Right lobe of liver (tissue), 6 donors: Measurements from ENCODE around the gene MYRIP. TPM values are rescaled to one million over a fixed set of nuclear protein-coding genes. Genes with fewer than 3 reads are reported as not detected.

Source experiments
- ATAC-seq, 4 donors: fragments of 200-7000 bp; cut with Tn5 transposase; one replicate each; pipeline ENCODE4 v1.9.1; 2020; ENCODE audit warnings: mild to moderate bottlenecking in 4 of 4, moderate library complexity in 4 of 4
- DNase-seq, 3 donors: peaks; one replicate each; pipeline ENCODE4 v3.0.0-alpha.2; 2020
- H3K27ac ChIP-seq, 3 donors: fragments of 200-600 bp; one replicate each; pipeline ENCODE4 v1.8.0; 2022
- H3K27me3 ChIP-seq, 2 donors: fragments of 200-600 bp; one replicate each; pipeline ENCODE4 v1.8.0; 2022
- H3K36me3 ChIP-seq, 4 donors: fragments of 200-600 bp; sonication (generic) in 1 of 4; one replicate each; pipeline versions ENCODE4 v1.5.1 to v1.8.0; 2017 to 2022; ENCODE audit warnings: control low read depth in 1 of 4
- H3K4me1 ChIP-seq, 4 donors: fragments of 200-600 bp; sonication (generic) in 1 of 4; one replicate each; pipeline versions ENCODE4 v1.5.1 to v1.8.0; 2017 to 2022; ENCODE audit warnings: control low read depth in 1 of 4
- H3K4me3 ChIP-seq, 3 donors: fragments of 200-600 bp; one replicate each; pipeline ENCODE4 v1.8.0; 2022
- H3K9me3 ChIP-seq, 4 donors: fragments of 200-600 bp; sonication (generic) in 1 of 4; one replicate each; pipeline versions ENCODE4 v1.5.1 to v1.8.0; 2017 to 2022; ENCODE audit warnings: control low read depth in 1 of 4
- CTCF ChIP-seq, 4 donors: fragments of 200-600 bp in 3 of 4; fragments of 450-650 bp in 1 of 4; IDR thresholded peaks; one replicate each; pipeline versions ENCODE4 v1.5.1 to v1.8.0; 2016 to 2022; ENCODE audit warnings: antibody characterized with exemption in 4 of 4, mild to moderate bottlenecking in 2 of 4
- POLR2A ChIP-seq: fragments of 450-650 bp; IDR thresholded peaks from one replicate; pipeline ENCODE4 v1.6.1; 2017; ENCODE audit warnings: antibody characterized with exemption, mild to moderate bottlenecking
- WGBS: methylation state at CpG from one replicate; pipeline ENCODE4 v1.1.6; 2018; ENCODE audit warnings: low coverage, low lambda C conversion rate; ENCODE audit not compliant: insufficient coverage; ENCODE audit errors: missing lambda C conversion rate; 5-methylcytosine and 5-hydroxymethylcytosine counted together
- intact Hi-C, 2 donors: fragments of 100-400 bp; cut with DNase I; formaldehyde crosslinking; loops; one replicate each; pipeline versions ENCODE4 v1.11.2 to v1.14.1; 2022
- total RNA-seq, 6 experiments: library from RNA; depleted of rRNA in 2 of 6; stranded (reverse); fragments of >200 nt in 2 of 6; fragmentation: NEBNext Ultra II Directional in 3 of 6; extraction: Animal tissue kit (Norgen Biotek cat#: 25700) in 3 of 6; gene quantifications; one replicate each; pipeline versions ENCODE4 v1.1.0 to v1.2.4, GENCODE V29; 2016 to 2023
- donor health status: DM: no; HTN: yes; CAD: no.
- donor health status: DM: no; HTN: no; CAD: no.
- donor health status: DM: no; HTN: no; CAD: no.
- donor health status: DM: no; HTN: yes; CAD: no.
- donor health status: DM: no; HTN: yes; CAD: no.

The MYRIP gene
- total RNA-seq, 6 experiments from 2014 or later = 14.3 to 23.2 (median 19.0) TPM

- 43% methylated on average over 1 of the region's 1 CpG for WGBS
- intact Hi-C loops = no loop called here
- Histone ChIP-seq H3K4me3 (no peak overlapping the region), H3K9me3 (no peaks in the 10 kb centered on the region), H3K36me3 (peaks cover 0 to 9% (median 0%) of the 10 kb centered on the region in 4 donors), H3K27me3 (no peaks in the 10 kb centered on the region), H3K4me1 (no peaks in the 10 kb centered on the region), H3K27ac (no peak overlapping the region)
- ATAC-seq = peak in 1 of 4 donors; percentile 44
- no peak for TF ChIP-seq POLR2A
- no peak for TF ChIP-seq CTCF (IDR thresholded peaks at IDR 0.05)
- no peak for DNase-seq
Measured at GRCh38 chr3:40043444-40043755, 234.0 kb downstream of the MYRIP start.

DNA sequence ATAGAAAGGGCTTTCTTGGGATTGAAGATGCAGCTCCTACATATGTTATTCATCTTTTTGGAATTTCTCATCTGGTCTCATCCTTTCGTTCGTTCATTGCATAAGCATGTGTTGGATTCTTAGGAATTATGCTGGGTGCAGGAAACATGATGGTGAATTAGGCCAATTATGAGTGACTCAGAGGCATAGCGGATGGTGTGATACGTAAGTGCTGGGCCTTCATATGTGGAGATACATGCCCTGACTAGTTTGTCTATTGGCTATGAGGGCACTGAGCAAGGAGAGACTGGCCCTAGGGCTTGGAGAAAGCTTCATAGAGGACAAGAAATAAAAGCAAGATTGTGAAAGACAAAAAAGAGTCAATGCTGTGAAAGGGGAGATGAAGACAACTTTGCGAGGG is 235.1 kb downstream of the MYRIP start:
- ATAC-seq (no peak), DNase-seq (no peak)
- Histone ChIP-seq H3K36me3 (peaks cover 0 to 14% (median 0%) of the 10 kb centered on the region in 4 donors), H3K27ac (no peak overlapping the region), H3K27me3 (no peaks in the 10 kb centered on the region), H3K4me1 (no peaks in the 10 kb centered on the region), H3K4me3 (no peak overlapping the region), H3K9me3 (no peaks in the 10 kb centered on the region)
- TF ChIP-seq CTCF (IDR thresholded peaks at IDR 0.05) = no peak
- TF ChIP-seq POLR2A = no peak
- WGBS = 86% methylated on average over 3 of the region's 5 CpGs
- intact Hi-C loops = no loop called here

- no CpG with 5 or more reads among the region's 2 CpGs for WGBS
- no peak for ATAC-seq
- Histone ChIP-seq H3K27ac (no peak overlapping the region), H3K9me3 (no peaks in the 10 kb centered on the region), H3K4me3 (no peak overlapping the region), H3K36me3 (peaks cover 0 to 14% (median 0%) of the 10 kb centered on the region in 4 donors), H3K4me1 (no peaks in the 10 kb centered on the region), H3K27me3 (no peaks in the 10 kb centered on the region)
- no peak for TF ChIP-seq POLR2A
- no peak for TF ChIP-seq CTCF (IDR thresholded peaks at IDR 0.05)
- intact Hi-C loops = no loop called here
- no peak for DNase-seq
Measured at GRCh38 chr3:40045051-40045450, 235.6 kb downstream of the MYRIP start.

DNA sequence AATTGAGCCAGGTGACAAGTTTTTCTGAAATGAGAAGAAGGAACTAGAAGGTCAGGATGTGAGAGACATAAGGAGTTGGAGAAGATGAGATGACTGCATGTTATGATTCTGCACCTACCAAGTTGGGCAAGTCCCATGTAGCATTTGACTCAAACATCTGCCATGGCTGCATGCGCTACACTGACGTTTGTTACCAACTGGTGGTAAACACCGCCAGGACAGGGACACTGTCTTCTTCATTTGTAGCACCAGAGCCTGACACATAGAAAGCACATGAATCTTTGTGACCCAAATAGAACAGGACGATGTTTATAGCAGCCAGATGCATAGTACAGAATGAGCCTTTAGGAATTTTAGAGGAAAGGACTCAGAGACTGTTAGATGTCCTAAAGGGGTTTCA is 236.7 kb downstream of the MYRIP start:
- WGBS = 86% methylated on average over 1 of the region's 4 CpGs
- DNase-seq (no peak), ATAC-seq (no peak)
- no peaks in the 10 kb centered on the region for H3K27me3 ChIP-seq
- no peak overlapping the region for H3K27ac ChIP-seq
- no peak for TF ChIP-seq CTCF (IDR thresholded peaks at IDR 0.05)
- TF ChIP-seq POLR2A = no peak
- peaks cover 0 to 14% (median 0%) of the 10 kb centered on the region in 4 donors for H3K36me3 ChIP-seq
- H3K4me1 ChIP-seq = no peaks in the 10 kb centered on the region
- intact Hi-C loops = no loop called here
- H3K4me3 ChIP-seq = no peak overlapping the region
- no peaks in the 10 kb centered on the region for H3K9me3 ChIP-seq

- Histone ChIP-seq H3K27ac (no peak overlapping the region), H3K4me1 (no peaks in the 10 kb centered on the region), H3K36me3 (peaks cover 0 to 14% (median 0%) of the 10 kb centered on the region in 4 donors), H3K4me3 (no peak overlapping the region), H3K9me3 (no peaks in the 10 kb centered on the region), H3K27me3 (no peaks in the 10 kb centered on the region)
- 94% methylated on average over 2 of the region's 2 CpGs for WGBS
- no peak for DNase-seq
- no peak for ATAC-seq
- TF ChIP-seq CTCF (IDR thresholded peaks at IDR 0.05) = no peak
- intact Hi-C loops = no loop called here
Measured at GRCh38 chr3:40047406-40047805, 238.0 kb downstream of the MYRIP start.
